A673 (cell line): ENCODE measurements around the gene ITPA. TPM values are rescaled to one million over a fixed set of nuclear protein-coding genes. Genes with fewer than 3 reads are reported as not detected.

Experiments used
- BruUV-seq: library from RNA; stranded (reverse); fragments of 400-500 nt; replicated peaks from 2 replicates; lab custom pipeline; 2021; lab: Mats Ljungman, UMichigan
- CTCF ChIA-PET: fragments of 300-600 bp; sonication (Branson Sonifier 250); formaldehyde crosslinking; loops from one replicate; lab custom pipeline; 2022; ENCODE audit warnings: antibody characterized with exemption; lab: Charles Lee
- POLR2A ChIA-PET: fragments of 300-600 bp; sonication (Branson Sonifier 250); formaldehyde crosslinking; loops from one replicate; lab custom pipeline; 2022; ENCODE audit warnings: antibody characterized with exemption; ENCODE audit not compliant: low non-redundant PET; lab: Charles Lee
- DNase-seq: peaks from one replicate; pipeline ENCODE4 v3.0.0-alpha.2; 2015; ENCODE audit warnings: low spot score
- H3K27ac ChIP-seq: fragments of 200-600 bp; sonication (generic); 2 replicates; pipeline ENCODE4 v1.5.1; 2016; ENCODE audit warnings: mixed run types, low read depth, mild to moderate bottlenecking, mixed read lengths, antibody characterized with exemption, low read length; ENCODE audit not compliant: poor library complexity, severe bottlenecking
- H3K27me3 ChIP-seq: fragments of 200-600 bp; sonication (generic); replicated peaks from 2 replicates; pipeline ENCODE4 v1.6.1; 2017; ENCODE audit warnings: mixed run types, low read depth, mild to moderate bottlenecking, mixed read lengths, antibody characterized with exemption, low read length; ENCODE audit not compliant: insufficient read depth, poor library complexity
- H3K36me3 ChIP-seq: fragments of 200-600 bp; sonication (generic); 2 replicates; pipeline ENCODE4 v1.6.1; 2016; ENCODE audit warnings: mixed run types, mild to moderate bottlenecking, mixed read lengths, antibody characterized with exemption, low read length; ENCODE audit not compliant: insufficient read depth, poor library complexity, severe bottlenecking
- H3K4me1 ChIP-seq: fragments of 200-600 bp; sonication (generic); 2 replicates; pipeline ENCODE4 v1.6.1; 2017; ENCODE audit warnings: mixed run types, mild to moderate bottlenecking, mixed read lengths, antibody characterized with exemption, low read length; ENCODE audit not compliant: insufficient read depth, poor library complexity, severe bottlenecking
- H3K4me3 ChIP-seq: fragments of 200-600 bp; sonication (generic); 2 replicates; pipeline ENCODE4 v1.5.1; 2016; ENCODE audit warnings: low read depth, mixed run types, mild to moderate bottlenecking, mixed read lengths, low read length; ENCODE audit not compliant: poor library complexity, severe bottlenecking
- H3K9me3 ChIP-seq: fragments of 200-600 bp; sonication (generic); 2 replicates; pipeline ENCODE4 v1.6.1; 2016; ENCODE audit warnings: mixed run types, low read depth, mild to moderate bottlenecking, mixed read lengths, antibody characterized with exemption, low read length; ENCODE audit not compliant: poor library complexity, severe bottlenecking
- EZH2 ChIP-seq: fragments of 200-600 bp; sonication (generic); IDR thresholded peaks from 2 replicates; pipeline ENCODE4 v1.6.1; 2017; ENCODE audit warnings: borderline replicate concordance, low read depth, mild to moderate bottlenecking, mixed read lengths, antibody characterized with exemption, low read length; ENCODE audit not compliant: poor library complexity, severe bottlenecking
- intact Hi-C: fragments of 100-400 bp; cut with micrococcal nuclease; formaldehyde crosslinking; loops from one replicate; pipeline ENCODE4 v1.10.0; 2022; ENCODE audit not compliant: unreplicated experiment
- total RNA-seq: library from RNA; stranded (reverse); gene quantifications from 2 replicates; pipeline ENCODE4 v1.2.3, GENCODE V29; 2021
- TF ChIP-seq, protein P1 (sequence below): fragments of 300-800, 200-600 bp; sonication (generic); conservative IDR thresholded peaks from 2 replicates; pipeline ENCODE4 v1.5.1; 2017; ENCODE audit warnings: low read depth, mild to moderate bottlenecking, antibody characterized with exemption, low read length, moderate library complexity, mixed read lengths

The ITPA gene
- total RNA-seq, 1 experiment from 2014 or later: 81.3 TPM

GRCh38 chr20:3231116-3231515 lies 21.8 kb downstream of the ITPA start:
- CTCF ChIA-PET: no interaction called here
- TF ChIP-seq, protein P1, sequence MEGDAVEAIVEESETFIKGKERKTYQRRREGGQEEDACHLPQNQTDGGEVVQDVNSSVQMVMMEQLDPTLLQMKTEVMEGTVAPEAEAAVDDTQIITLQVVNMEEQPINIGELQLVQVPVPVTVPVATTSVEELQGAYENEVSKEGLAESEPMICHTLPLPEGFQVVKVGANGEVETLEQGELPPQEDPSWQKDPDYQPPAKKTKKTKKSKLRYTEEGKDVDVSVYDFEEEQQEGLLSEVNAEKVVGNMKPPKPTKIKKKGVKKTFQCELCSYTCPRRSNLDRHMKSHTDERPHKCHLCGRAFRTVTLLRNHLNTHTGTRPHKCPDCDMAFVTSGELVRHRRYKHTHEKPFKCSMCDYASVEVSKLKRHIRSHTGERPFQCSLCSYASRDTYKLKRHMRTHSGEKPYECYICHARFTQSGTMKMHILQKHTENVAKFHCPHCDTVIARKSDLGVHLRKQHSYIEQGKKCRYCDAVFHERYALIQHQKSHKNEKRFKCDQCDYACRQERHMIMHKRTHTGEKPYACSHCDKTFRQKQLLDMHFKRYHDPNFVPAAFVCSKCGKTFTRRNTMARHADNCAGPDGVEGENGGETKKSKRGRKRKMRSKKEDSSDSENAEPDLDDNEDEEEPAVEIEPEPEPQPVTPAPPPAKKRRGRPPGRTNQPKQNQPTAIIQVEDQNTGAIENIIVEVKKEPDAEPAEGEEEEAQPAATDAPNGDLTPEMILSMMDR: no peak
- no peak for TF ChIP-seq EZH2
- DNase-seq: no peak
- Histone ChIP-seq H3K9me3 (no peaks in the 10 kb centered on the region), H3K27me3 (no peaks in the 10 kb centered on the region), H3K4me3 (no peak overlapping the region), H3K27ac (no peak overlapping the region), H3K4me1 (no peaks in the 10 kb centered on the region), H3K36me3 (no peaks in the 10 kb centered on the region)
- POLR2A ChIA-PET: no interaction called here
- no TSS peak for BruUV-seq
- intact Hi-C loops: no loop called here

DNA sequence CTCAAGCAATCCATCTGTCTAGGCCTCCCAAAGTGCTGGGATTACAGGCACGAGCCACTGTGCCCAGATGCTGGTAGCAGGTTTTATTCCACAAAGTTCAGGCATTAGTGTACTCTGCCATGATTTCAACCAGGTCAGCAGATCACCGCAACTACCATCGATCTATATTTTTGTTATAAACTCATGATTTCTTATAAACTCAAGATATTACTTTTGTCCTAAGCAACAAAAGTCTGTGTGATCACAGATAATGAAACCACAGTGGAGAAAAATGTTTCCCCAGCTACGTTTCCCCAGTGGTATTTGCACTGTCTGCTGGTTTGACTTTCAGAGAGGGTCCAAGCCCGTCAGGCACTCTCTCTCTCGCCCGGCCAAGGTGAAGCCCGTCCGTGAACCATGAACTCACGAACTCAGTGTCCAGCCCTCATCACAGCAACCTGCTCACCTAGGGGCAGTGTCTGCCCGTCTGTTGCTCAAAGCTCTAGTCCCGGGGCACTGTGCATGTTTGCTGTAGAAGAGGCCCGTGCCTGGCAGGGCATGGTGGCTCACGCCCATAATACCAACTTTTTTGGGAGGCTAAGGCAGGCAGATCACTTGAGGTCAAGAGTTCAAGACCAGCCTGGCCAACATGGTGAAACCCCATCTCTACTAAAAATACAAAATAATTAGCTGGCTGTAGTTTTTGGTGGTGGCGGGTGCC lies 22.7 kb downstream of the ITPA start:
- no peak overlapping the region for H3K4me3 ChIP-seq
- no peaks in the 10 kb centered on the region for H3K4me1 ChIP-seq
- ChIA-PET POLR2A (interaction anchor here (0.5 kb wide), 1 partner anchor 1735 kb away, joined by 10 read pairs; no protein-coding TSS in a partner anchor), CTCF (no interaction called here)
- no peak overlapping the region for H3K27ac ChIP-seq
- H3K27me3 ChIP-seq: peaks cover 5% of the 10 kb centered on the region
- no TSS peak for BruUV-seq
- H3K36me3 ChIP-seq: no peaks in the 10 kb centered on the region
- TF ChIP-seq EZH2: no peak
- TF ChIP-seq, protein P1: no peak
- DNase-seq: no peak
- intact Hi-C loops: no loop called here
- no peaks in the 10 kb centered on the region for H3K9me3 ChIP-seq

DNA sequence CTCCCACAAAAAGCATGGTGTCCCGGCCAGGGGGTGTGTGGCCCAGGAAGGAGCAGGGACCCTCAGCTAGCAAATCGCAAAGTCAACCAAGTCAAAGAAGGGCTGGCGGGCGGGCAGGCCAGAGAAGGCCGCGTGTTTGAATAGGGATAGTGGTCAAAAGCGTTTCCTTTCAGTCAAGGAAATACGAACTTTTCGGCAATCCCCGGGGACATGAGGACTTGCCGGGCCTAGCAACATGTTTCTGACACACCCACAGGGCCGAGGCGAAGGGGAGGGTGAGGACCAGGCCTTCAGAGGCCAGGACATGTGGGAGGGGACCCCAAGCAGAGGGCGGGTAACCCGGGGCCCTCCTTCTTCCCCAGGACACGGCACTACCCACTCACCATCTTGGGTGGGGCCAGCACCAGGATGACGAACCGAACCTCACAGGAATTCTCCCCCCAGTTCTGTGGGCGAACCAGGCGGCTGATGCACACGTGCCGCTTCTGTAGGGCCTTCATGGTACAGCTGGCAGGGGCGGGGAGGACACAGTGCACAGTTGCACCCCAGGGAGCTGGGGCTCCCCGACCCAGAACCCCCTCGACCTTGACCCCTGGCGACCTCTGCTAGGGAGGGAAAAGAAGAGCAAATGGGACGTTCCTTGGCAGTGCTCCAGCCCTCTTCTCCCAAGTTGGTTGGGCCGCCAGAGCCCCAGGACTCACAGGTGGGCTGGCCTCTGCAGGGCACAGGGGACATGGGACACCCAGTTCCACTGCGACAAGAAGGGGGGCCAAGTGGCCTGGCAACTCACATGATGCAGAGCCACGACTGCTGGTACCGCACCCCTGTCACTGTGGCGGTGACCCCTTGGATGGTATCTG lies 24.1 kb downstream of the ITPA start:
- Histone ChIP-seq H3K4me1 (peaks cover 5% of the 10 kb centered on the region), H3K4me3 (no peak overlapping the region), H3K27me3 (peaks cover 18% of the 10 kb centered on the region), H3K36me3 (no peaks in the 10 kb centered on the region), H3K9me3 (no peaks in the 10 kb centered on the region), H3K27ac (no peak overlapping the region)
- BruUV-seq: no TSS peak
- no peak for TF ChIP-seq EZH2
- TF ChIP-seq, protein P1: no peak
- ChIA-PET POLR2A (interaction anchor here (0.6 kb wide), 1 partner anchor 1346 kb away, joined by 3 read pairs; no protein-coding TSS in a partner anchor), CTCF (no interaction called here)
- no peak for DNase-seq
- intact Hi-C loops: no loop called here
